Iris pigment epithelial cell (primary cell): Measurements from ENCODE around the gene SLC2A5.
"Not testable (repeated sequence)": the region's sequence is repeated elsewhere in the genome, so short reads cannot be mapped to it uniquely, and the experiment has no call there.

ENCODE experiments used
- DNase-seq: peaks from one replicate; pipeline ENCODE4 v3.0.0-alpha.2; 2011; ENCODE audit warnings: low read depth

The SLC2A5 gene

GRCh38 chr1:9069326-9070100 is at the start of gene SLC2A5:
TSS of gene SLC2A5 (minus strand) at chr1:9069635. CDS start at chr1:9069536, 99 bp downstream.
- DNase-seq, result no peak

- no peak for DNase-seq
Observed at GRCh38 chr1:9118186-9118585, 48.8 kb upstream of the SLC2A5 start.

GRCh38 chr1:9115351-9116205 is 46.1 kb upstream of the SLC2A5 start:
- no peak for DNase-seq

GRCh38 chr1:9112961-9113880 is 43.8 kb upstream of the SLC2A5 start:
- no peak for DNase-seq

GRCh38 chr1:9111957-9112356 is 42.5 kb upstream of the SLC2A5 start:
- no peak for DNase-seq

GRCh38 chr1:9111357-9111691 is 41.9 kb upstream of the SLC2A5 start:
- no peak for DNase-seq

- DNase-seq, result peak; percentile 89
Observed at GRCh38 chr1:9110669-9111356, 41.4 kb upstream of the SLC2A5 start.

GRCh38 chr1:9108056-9108665 is 38.7 kb upstream of the SLC2A5 start:
- no peak for DNase-seq

- no peak for DNase-seq
Observed at GRCh38 chr1:9107136-9107535, 37.7 kb upstream of the SLC2A5 start.

- no peak for DNase-seq
Observed at GRCh38 chr1:9106286-9106685, 36.9 kb upstream of the SLC2A5 start.

- DNase-seq, result no peak
Observed at GRCh38 chr1:9105336-9105867, 36.0 kb upstream of the SLC2A5 start.

- DNase-seq, result peak; percentile 70
Observed at GRCh38 chr1:9101510-9102146, 32.2 kb upstream of the SLC2A5 start.

GRCh38 chr1:9100471-9101043 is 31.1 kb upstream of the SLC2A5 start:
- peak; percentile 58 for DNase-seq

- DNase-seq, result no peak
Observed at GRCh38 chr1:9099555-9099954, 30.1 kb upstream of the SLC2A5 start.

- no peak for DNase-seq
Observed at GRCh38 chr1:9097947-9098705, 28.7 kb upstream of the SLC2A5 start.

GRCh38 chr1:9095818-9096217 is 26.4 kb upstream of the SLC2A5 start:
- no peak for DNase-seq

GRCh38 chr1:9093996-9094595 is 24.7 kb upstream of the SLC2A5 start:
- not testable (repeated sequence) for DNase-seq

- DNase-seq, result no peak
Observed at GRCh38 chr1:9093581-9093980, 24.1 kb upstream of the SLC2A5 start.

GRCh38 chr1:9093091-9093490 is 23.7 kb upstream of the SLC2A5 start:
- no peak for DNase-seq
